Vagina (tissue), 2 donors: Measurements from ENCODE around the gene SLC7A8. TPM values are rescaled to one million over a fixed set of nuclear protein-coding genes. Genes with fewer than 3 reads are reported as not detected.
A peak's percentile ranks its signal among the peaks of the same experiment; 100 is the strongest.

ENCODE experiments used
- DNase-seq, 2 donors: peaks; one replicate each; pipeline ENCODE4 v3.0.0-alpha.2; 2017; ENCODE audit errors: extremely low spot score in 2 of 2
- H3K27ac ChIP-seq: fragments of 200-600 bp; sonication (generic); one replicate; pipeline ENCODE4 v1.5.1; 2019
- H3K27me3 ChIP-seq: fragments of 200-600 bp; sonication (generic); one replicate; pipeline ENCODE4 v1.5.1; 2019
- H3K36me3 ChIP-seq, 2 donors: fragments of 200-600 bp; sonication (generic); one replicate each; pipeline ENCODE4 v1.5.1; 2017 to 2019
- H3K4me1 ChIP-seq: fragments of 200-600 bp; sonication (generic); one replicate; pipeline ENCODE4 v1.5.1; 2019
- H3K4me3 ChIP-seq, 2 donors: fragments of 200-600 bp; sonication (generic); 1 replicate in 1 of 2; 2 replicates in 1 of 2; pipeline ENCODE4 v1.5.1; 2016 to 2019
- H3K9me3 ChIP-seq: fragments of 200-600 bp; sonication (generic); one replicate; pipeline ENCODE4 v1.5.1; 2019
- CTCF ChIP-seq, 3 experiments: fragments of 450-650 bp in 2 of 3; fragments of 200-600 bp in 1 of 3; sonication (generic) in 1 of 3; IDR thresholded peaks; one replicate each; pipeline ENCODE4 v1.5.1; 2017 to 2019; ENCODE audit warnings: antibody characterized with exemption in 3 of 3, mild to moderate bottlenecking in 2 of 3, moderate library complexity in 2 of 3
- POLR2A ChIP-seq, 2 donors: fragments of 450-650 bp; IDR thresholded peaks; one replicate each; pipeline ENCODE4 v1.6.1; 2017; ENCODE audit warnings: antibody characterized with exemption in 2 of 2, mild to moderate bottlenecking in 2 of 2, moderate library complexity in 2 of 2
- POLR2AphosphoS5 ChIP-seq, 2 donors: sonication (generic); formaldehyde crosslinking; IDR thresholded peaks; one replicate each; pipeline ENCODE4 v1.9.0; 2017; ENCODE audit warnings: antibody characterized with exemption in 2 of 2, mild to moderate bottlenecking in 2 of 2, low read depth in 1 of 2; ENCODE audit not compliant: insufficient read depth in 1 of 2
- intact Hi-C: fragments of 100-400 bp; cut with DNase I; formaldehyde crosslinking; loops from one replicate; pipeline ENCODE4 v1.15.1; 2023
- total RNA-seq: library from RNA; depleted of rRNA; stranded (reverse); fragments of >200 nt; gene quantifications from one replicate; pipeline ENCODE4 v1.2.3, GENCODE V29; 2016

Gene SLC7A8
- total RNA-seq, 1 donor from 2014 or later = 68.5 TPM

GRCh38 chr14:23151342-23151741 lies 32.1 kb downstream of the SLC7A8 start:
- no peak overlapping the region for H3K4me3 ChIP-seq
- H3K27ac ChIP-seq = peak overlapping the region; percentile 93
- no peaks in the 10 kb centered on the region for H3K9me3 ChIP-seq
- H3K27me3 ChIP-seq = no peaks in the 10 kb centered on the region
- intact Hi-C loops = no loop called here
- H3K4me1 ChIP-seq = peaks cover 91% of the 10 kb centered on the region
- DNase-seq = no peak
- no peaks in the 10 kb centered on the region for H3K36me3 ChIP-seq
- TF ChIP-seq POLR2AphosphoS5 (IDR thresholded peaks at IDR 0.05; ENCODE audit: insufficient read depth in 1 of 2, low read depth in 1 of 2) (no peak), CTCF (IDR thresholded peaks at IDR 0.05) (no peak), POLR2A (IDR thresholded peaks at IDR 0.05) (no peak)

GRCh38 chr14:23149745-23150144 lies 33.7 kb downstream of the SLC7A8 start:
- TF ChIP-seq POLR2AphosphoS5 (IDR thresholded peaks at IDR 0.05; ENCODE audit: insufficient read depth in 1 of 2, low read depth in 1 of 2) = peak in 1 of 2 donors; percentile 57
- TF ChIP-seq POLR2A (IDR thresholded peaks at IDR 0.05) = no peak

GRCh38 chr14:23148591-23149249 lies 34.7 kb downstream of the SLC7A8 start:
- Histone ChIP-seq H3K27ac (peak overlapping the region; percentile 93), H3K4me1 (peaks cover 86% of the 10 kb centered on the region), H3K4me3 (no peak overlapping the region), H3K36me3 (no peaks in the 10 kb centered on the region), H3K27me3 (no peaks in the 10 kb centered on the region), H3K9me3 (no peaks in the 10 kb centered on the region)
- intact Hi-C loops = no loop called here
- DNase-seq = no peak
- no peak for TF ChIP-seq POLR2A (IDR thresholded peaks at IDR 0.05)

More at GRCh38 chr14:23149745-23150144, 33.7 kb downstream of the SLC7A8 start:
- no peaks in the 10 kb centered on the region for H3K27me3 ChIP-seq
- no peak overlapping the region for H3K4me3 ChIP-seq
- peaks cover 91% of the 10 kb centered on the region for H3K4me1 ChIP-seq
- intact Hi-C loops = no loop called here
- no peaks in the 10 kb centered on the region for H3K36me3 ChIP-seq
- H3K27ac ChIP-seq = peak overlapping the region; percentile 93
- no peaks in the 10 kb centered on the region for H3K9me3 ChIP-seq
- no peak for DNase-seq

- intact Hi-C loops = no loop called here
- Histone ChIP-seq H3K4me1 (peaks cover 83% of the 10 kb centered on the region), H3K27ac (peak overlapping the region; percentile 87), H3K4me3 (no peak overlapping the region), H3K27me3 (no peaks in the 10 kb centered on the region), H3K36me3 (no peaks in the 10 kb centered on the region), H3K9me3 (no peaks in the 10 kb centered on the region)
- DNase-seq = no peak
- TF ChIP-seq POLR2A (IDR thresholded peaks at IDR 0.05) (no peak), CTCF (IDR thresholded peaks at IDR 0.05) (no peak), POLR2AphosphoS5 (IDR thresholded peaks at IDR 0.05; ENCODE audit: insufficient read depth in 1 of 2, low read depth in 1 of 2) (no peak)
Measured at GRCh38 chr14:23147676-23148075, 35.8 kb downstream of the SLC7A8 start.

GRCh38 chr14:23146980-23147379 lies 36.5 kb downstream of the SLC7A8 start:
- Histone ChIP-seq H3K27ac (peak overlapping the region; percentile 87), H3K36me3 (no peaks in the 10 kb centered on the region), H3K4me3 (no peak overlapping the region), H3K27me3 (no peaks in the 10 kb centered on the region), H3K9me3 (no peaks in the 10 kb centered on the region), H3K4me1 (peaks cover 83% of the 10 kb centered on the region)
- intact Hi-C loops = no loop called here
- TF ChIP-seq CTCF (IDR thresholded peaks at IDR 0.05) (no peak), POLR2AphosphoS5 (IDR thresholded peaks at IDR 0.05; ENCODE audit: insufficient read depth in 1 of 2, low read depth in 1 of 2) (no peak), POLR2A (IDR thresholded peaks at IDR 0.05) (no peak)
- DNase-seq = no peak

GRCh38 chr14:23146351-23146910 lies 37.0 kb downstream of the SLC7A8 start:
- no peak for DNase-seq
- TF ChIP-seq CTCF (IDR thresholded peaks at IDR 0.05) = no peak
- TF ChIP-seq POLR2AphosphoS5 (IDR thresholded peaks at IDR 0.05; ENCODE audit: insufficient read depth in 1 of 2, low read depth in 1 of 2) = no peak
- TF ChIP-seq POLR2A (IDR thresholded peaks at IDR 0.05) = no peak
- no peaks in the 10 kb centered on the region for H3K9me3 ChIP-seq
- H3K36me3 ChIP-seq = no peaks in the 10 kb centered on the region
- H3K4me3 ChIP-seq = no peak overlapping the region
- no peaks in the 10 kb centered on the region for H3K27me3 ChIP-seq
- peaks cover 79% of the 10 kb centered on the region for H3K4me1 ChIP-seq
- intact Hi-C loops = no loop called here
- H3K27ac ChIP-seq = peak overlapping the region; percentile 87
